Measurements from ENCODE around the gene DNAH6. TPM values are rescaled to one million over a fixed set of nuclear protein-coding genes. Genes with fewer than 3 reads are reported as not detected.

Gene DNAH6
- total RNA-seq, 6 donors from 2014 or later = 0.37 to 25.0 (median 4.2) TPM

GRCh38 chr2:84559838-84560237, 43.5 kb downstream of the DNAH6 start:
- DNase-seq (no peak), ATAC-seq (ENCODE audit: low FRiP score in 2 of 2) (no peak)
- peaks cover 5 to 10% (median 6%) of the 10 kb centered on the region in 4 donors for H3K9me3 ChIP-seq
- no peak for TF ChIP-seq CTCF (IDR thresholded peaks at IDR 0.05)
- TF ChIP-seq POLR2AphosphoS5 (IDR thresholded peaks at IDR 0.05) = no peak
- TF ChIP-seq EP300 (IDR thresholded peaks at IDR 0.05) = no peak
- TF ChIP-seq POLR2A (IDR thresholded peaks at IDR 0.05) = no peak
- H3K4me3 ChIP-seq = no peak overlapping the region
- no peaks in the 10 kb centered on the region for H3K4me1 ChIP-seq
- H3K36me3 ChIP-seq = no peaks in the 10 kb centered on the region
- no peak overlapping the region for H3K27ac ChIP-seq
- H3K27me3 ChIP-seq = no peaks in the 10 kb centered on the region

- H3K4me3 ChIP-seq = no peak overlapping the region
- H3K36me3 ChIP-seq = no peaks in the 10 kb centered on the region
- no peaks in the 10 kb centered on the region for H3K27me3 ChIP-seq
- no peaks in the 10 kb centered on the region for H3K9me3 ChIP-seq
- DNase-seq (no peak), ATAC-seq (ENCODE audit: low FRiP score in 2 of 2) (no peak)
- 42 to 60% methylated on average over 3 of the region's 3 CpGs for WGBS, 2 donors
- no peaks in the 10 kb centered on the region for H3K4me1 ChIP-seq
- no peak overlapping the region for H3K27ac ChIP-seq
- TF ChIP-seq CTCF (IDR thresholded peaks at IDR 0.05) (no peak), POLR2A (IDR thresholded peaks at IDR 0.05) (no peak), POLR2AphosphoS5 (IDR thresholded peaks at IDR 0.05) (no peak), EP300 (IDR thresholded peaks at IDR 0.05) (no peak)
Measured at GRCh38 chr2:84579661-84580060, 63.4 kb downstream of the DNAH6 start.

- WGBS, 2 donors = 90 to 96% methylated on average over 4 of the region's 4 CpGs
- no peak for TF ChIP-seq POLR2AphosphoS5 (IDR thresholded peaks at IDR 0.05)
- no peak for TF ChIP-seq POLR2A (IDR thresholded peaks at IDR 0.05)
- TF ChIP-seq EP300 (IDR thresholded peaks at IDR 0.05) = no peak
- no peak for TF ChIP-seq CTCF (IDR thresholded peaks at IDR 0.05)
- Histone ChIP-seq H3K27ac (no peak overlapping the region), H3K9me3 (peaks cover 0 to 4% (median 0%) of the 10 kb centered on the region in 4 donors), H3K4me1 (no peaks in the 10 kb centered on the region), H3K36me3 (no peaks in the 10 kb centered on the region), H3K27me3 (no peaks in the 10 kb centered on the region), H3K4me3 (no peak overlapping the region)
- DNase-seq = no peak
- no peak for ATAC-seq (ENCODE audit: low FRiP score in 2 of 2)
Measured at GRCh38 chr2:84603911-84604310, 87.6 kb downstream of the DNAH6 start.

- Histone ChIP-seq H3K27ac (no peak overlapping the region), H3K4me3 (no peak overlapping the region), H3K27me3 (no peaks in the 10 kb centered on the region), H3K9me3 (peaks cover 0 to 4% (median 0%) of the 10 kb centered on the region in 4 donors), H3K36me3 (no peaks in the 10 kb centered on the region), H3K4me1 (no peaks in the 10 kb centered on the region)
- TF ChIP-seq CTCF (IDR thresholded peaks at IDR 0.05) (no peak), EP300 (IDR thresholded peaks at IDR 0.05) (no peak), POLR2AphosphoS5 (IDR thresholded peaks at IDR 0.05) (no peak), POLR2A (IDR thresholded peaks at IDR 0.05) (no peak)
- WGBS, 2 donors = 72 to 77% methylated on average over 2 of the region's 2 CpGs
- peak in 1 of 2 donors; percentile 42 for DNase-seq
- peak; percentile 28 to 75 for ATAC-seq (ENCODE audit: low FRiP score in 2 of 2)
Measured at GRCh38 chr2:84613082-84613481, 96.8 kb downstream of the DNAH6 start.

GRCh38 chr2:84619794-84620371, 103.6 kb downstream of the DNAH6 start:
- no peak for ATAC-seq (ENCODE audit: low FRiP score in 2 of 2)
- H3K36me3 ChIP-seq = no peaks in the 10 kb centered on the region
- 84 to 88% methylated on average over 4 of the region's 4 CpGs for WGBS, 2 donors
- H3K27me3 ChIP-seq = no peaks in the 10 kb centered on the region
- no peak for DNase-seq
- H3K9me3 ChIP-seq = no peaks in the 10 kb centered on the region
- H3K4me1 ChIP-seq = no peaks in the 10 kb centered on the region
- TF ChIP-seq POLR2AphosphoS5 (IDR thresholded peaks at IDR 0.05) (no peak), EP300 (IDR thresholded peaks at IDR 0.05) (no peak), POLR2A (IDR thresholded peaks at IDR 0.05) (no peak), CTCF (IDR thresholded peaks at IDR 0.05) (no peak)
- H3K4me3 ChIP-seq = no peak overlapping the region
- no peak overlapping the region for H3K27ac ChIP-seq
